D341Med (cell line): ENCODE measurements around the gene RPS8.
"Not testable (repeated sequence)": the region's sequence is repeated elsewhere in the genome, so short reads cannot be mapped to it uniquely, and the experiment has no call there.

ENCODE experiments used
- DNase-seq: peaks from one replicate; pipeline ENCODE4 v3.0.0; 2012; ENCODE audit warnings: low spot score

The RPS8 gene

GRCh38 chr1:44780583-44781121 lies 5.3 kb downstream of the RPS8 start:
- no peak for DNase-seq

DNA sequence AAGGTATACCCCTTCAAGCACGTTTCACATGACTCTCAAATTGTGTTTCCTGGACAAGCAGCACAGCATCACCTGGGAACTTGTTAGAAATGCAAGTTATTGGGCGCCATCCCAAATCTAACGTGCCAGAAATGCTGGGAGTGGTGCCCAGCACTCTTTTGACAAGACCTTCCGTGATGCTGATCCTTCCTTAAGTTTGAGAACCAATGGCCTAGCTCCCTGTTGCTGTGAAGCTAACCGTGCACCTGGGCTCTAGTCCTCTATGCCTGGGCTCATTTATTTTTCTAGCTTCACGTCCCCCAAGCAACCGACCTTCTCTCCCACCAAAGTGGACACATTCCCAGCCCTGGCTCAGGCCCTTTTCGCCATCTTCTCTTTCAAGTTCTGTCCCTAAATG lies 8.4 kb downstream of the RPS8 start:
- no peak for DNase-seq

GRCh38 chr1:44784094-44785028 lies 9.0 kb downstream of the RPS8 start:
- DNase-seq: peak; percentile 36

DNA sequence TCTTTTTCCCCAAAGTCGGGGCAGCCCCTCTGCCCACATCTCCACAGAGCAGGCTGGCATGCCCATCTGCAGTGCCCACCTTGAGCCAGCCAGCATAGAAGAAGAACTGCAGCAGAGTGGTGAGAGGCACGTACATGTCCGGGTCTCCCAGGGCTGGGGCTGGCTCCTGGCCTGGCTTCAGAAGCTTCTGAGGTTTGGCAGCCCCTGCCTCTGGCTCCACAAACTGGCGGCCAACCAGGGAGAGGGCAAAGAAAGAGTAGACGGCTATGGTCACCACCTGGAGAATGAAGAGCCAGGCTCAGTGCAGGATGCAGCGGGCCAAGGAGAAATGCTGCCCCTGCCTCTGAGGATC lies 9.7 kb downstream of the RPS8 start:
- no peak for DNase-seq

DNA sequence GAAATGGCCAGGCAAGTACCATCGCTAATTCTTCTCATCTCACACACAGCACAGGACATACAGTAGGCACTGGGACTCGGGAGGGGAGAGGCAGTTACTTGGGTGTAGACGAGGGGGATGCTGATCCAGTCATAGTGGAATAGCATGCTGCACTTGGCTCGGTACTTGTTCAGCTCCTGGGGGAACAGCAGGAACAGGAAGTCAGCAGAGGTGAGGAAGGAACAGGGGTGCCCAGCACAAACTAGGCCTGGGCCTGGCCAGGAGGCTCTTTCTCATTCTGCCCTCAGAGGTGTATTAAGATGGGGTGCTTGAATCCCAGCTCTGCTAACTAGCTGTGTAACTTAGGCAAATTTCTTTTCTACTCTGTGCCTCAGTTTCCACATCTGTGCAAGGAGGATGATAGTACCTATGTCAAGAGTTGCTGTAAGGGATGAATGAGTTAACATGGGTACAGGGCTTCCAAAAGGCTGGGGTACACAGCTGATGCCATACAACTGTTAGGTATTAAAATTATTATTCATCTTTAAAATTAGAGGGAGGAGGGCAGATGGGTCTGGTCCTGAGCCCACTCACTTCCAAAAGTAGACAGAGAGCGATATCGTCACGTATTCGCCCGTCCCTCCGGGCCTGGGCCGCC lies 10.3 kb downstream of the RPS8 start:
- DNase-seq: no peak

DNA sequence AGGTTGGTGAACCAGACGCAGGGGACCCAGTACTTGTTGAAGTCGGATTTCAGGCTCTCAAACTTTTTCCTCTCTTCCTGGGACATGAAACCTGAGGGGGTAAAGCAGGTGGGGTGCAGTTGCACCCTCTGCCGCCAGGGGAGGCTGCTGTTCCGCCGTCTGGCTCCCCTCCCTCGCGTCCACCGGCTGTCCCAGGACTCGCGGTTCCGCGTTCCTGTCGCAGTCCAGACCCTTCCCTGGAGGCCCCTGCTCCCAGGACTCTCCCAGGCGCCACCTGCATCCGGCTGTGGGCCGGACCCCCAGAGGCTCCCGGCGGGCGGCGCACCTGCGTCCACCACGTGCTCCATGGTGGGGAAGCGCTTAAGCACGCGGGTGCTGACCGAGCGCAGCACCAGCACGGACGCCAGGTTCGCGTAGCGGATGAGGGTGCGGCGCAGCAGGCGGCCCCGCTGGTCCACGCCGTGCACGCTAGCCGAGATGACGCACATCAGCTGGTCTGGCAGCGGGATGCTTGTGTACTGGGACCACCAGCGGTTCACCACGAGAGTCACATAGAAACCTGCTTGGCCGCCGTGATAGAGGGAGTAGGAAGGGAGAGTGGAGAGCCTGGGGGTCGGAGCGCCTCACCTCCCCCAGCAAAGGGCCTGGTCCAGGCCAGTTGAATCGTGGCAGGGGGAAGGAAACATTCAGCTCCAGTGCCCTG lies 10.9 kb downstream of the RPS8 start:
- DNase-seq: peak; percentile 75

DNA sequence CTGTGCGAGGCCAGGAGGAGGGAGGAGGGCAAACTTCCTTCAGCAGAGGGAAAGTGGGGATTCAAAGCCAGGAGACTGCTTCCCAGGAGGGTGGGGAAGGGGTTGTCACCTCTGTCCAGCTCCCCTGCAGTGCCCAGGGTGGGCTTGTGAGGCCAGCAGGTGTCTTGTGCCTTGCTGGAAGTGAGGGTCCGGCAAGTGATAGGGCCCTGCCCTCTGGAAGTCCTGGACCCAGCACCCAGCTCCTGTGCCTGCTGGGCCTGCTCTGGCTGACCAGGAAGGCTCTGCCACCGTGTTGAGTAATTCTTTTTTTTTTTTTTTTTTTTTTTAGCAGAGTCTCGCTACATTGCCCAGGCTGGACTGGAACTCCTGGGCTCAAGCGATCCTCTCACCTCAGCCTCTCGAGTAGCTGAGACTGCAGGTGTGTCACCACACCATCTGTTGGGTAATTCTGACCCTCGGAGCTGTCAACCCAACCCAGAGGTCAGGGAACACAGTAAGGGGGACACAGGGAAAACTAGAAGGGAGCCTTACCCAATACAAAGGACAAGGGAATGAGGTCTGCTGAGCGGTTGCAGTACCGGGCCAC lies 11.6 kb downstream of the RPS8 start:
- DNase-seq: no peak

GRCh38 chr1:44787506-44787905 lies 12.2 kb downstream of the RPS8 start:
- DNase-seq: no peak

DNA sequence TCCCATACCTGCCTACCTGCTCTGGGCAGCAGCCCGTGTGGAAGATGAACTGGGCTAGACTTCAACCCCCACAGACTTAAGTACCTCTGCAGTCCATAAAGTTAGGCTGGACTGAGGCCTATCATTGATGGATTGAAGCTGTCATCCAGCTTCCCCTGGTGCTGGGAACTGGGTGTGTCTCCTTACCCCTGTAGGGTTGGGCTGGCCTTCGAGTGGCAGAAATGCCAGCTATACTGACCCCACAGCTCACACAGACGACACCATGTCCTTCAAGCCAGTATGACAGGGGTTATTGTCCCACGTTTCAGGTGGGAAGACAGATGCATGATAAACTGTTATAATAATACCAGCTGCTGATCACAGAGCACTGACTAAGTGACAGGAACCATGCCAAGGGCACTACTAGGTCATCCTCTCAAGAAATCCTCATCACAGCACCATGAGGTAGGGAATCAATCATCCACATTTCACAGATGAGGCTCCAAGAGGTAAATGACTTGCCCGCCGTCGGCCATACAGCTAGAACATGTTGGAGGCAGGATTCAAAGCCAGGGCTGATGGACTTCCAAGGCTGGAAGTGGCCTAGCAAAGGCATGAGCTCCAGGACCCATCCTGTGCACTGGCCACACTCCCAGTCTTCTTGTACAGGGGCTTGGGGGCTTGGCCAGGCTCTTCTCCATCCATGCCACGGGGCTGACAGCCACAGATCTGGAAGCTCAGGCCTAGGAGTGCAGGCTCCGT lies 12.9 kb downstream of the RPS8 start, which contains the start of gene BEST4:
BEST4 (minus strand) TSS at position 51 of the 741 bp plus-strand sequence. CDS start 465 bp downstream, outside the sequence.
- DNase-seq: no peak

DNA sequence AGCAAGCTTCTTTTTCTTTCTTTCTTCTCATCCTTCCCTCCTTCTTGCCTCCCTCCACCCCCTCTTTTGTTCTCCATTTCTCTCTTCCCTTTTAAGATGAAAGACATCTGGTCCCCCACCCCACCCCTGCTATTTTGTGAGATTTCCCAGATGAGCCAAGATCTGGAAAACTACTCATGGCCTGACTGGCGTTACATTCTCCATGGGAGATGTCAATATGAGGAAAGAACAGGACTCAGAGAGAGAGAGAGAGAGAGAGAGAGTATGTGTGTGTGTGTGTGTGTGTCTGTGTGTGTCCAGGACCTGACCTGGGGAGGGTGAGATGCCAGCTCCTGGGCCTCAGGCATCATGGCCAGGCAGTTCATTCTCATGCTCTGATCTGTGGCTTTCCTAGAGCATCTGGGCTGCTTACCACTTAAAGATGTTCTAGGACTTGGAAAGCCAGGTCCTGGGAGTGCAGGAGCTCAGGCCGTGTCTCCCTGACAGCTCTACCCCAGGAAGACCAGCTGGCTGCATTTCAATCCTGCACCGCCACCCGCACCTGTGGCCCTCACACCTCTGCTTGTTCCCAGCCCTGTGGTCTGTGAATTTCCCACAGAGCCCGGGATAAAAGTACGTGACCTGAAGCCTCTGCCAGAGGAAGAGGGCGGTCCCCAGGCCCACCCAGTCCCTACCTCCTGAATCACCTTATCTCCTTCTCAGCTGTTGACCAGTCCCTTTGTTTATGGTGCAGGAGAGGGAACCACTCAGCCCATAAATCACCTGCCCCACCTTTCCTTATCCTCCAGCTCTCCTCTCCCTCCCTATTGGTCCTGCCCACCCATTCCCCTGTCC lies 15.8 kb downstream of the RPS8 start:
- no peak for DNase-seq

GRCh38 chr1:44792736-44793502 lies 17.6 kb downstream of the RPS8 start:
- peak; percentile 27 for DNase-seq

- not testable (repeated sequence) for DNase-seq
Measured at GRCh38 chr1:44797886-44798285, 22.5 kb downstream of the RPS8 start.

- no peak for DNase-seq
Measured at GRCh38 chr1:44798481-44799365, 23.4 kb downstream of the RPS8 start.

DNA sequence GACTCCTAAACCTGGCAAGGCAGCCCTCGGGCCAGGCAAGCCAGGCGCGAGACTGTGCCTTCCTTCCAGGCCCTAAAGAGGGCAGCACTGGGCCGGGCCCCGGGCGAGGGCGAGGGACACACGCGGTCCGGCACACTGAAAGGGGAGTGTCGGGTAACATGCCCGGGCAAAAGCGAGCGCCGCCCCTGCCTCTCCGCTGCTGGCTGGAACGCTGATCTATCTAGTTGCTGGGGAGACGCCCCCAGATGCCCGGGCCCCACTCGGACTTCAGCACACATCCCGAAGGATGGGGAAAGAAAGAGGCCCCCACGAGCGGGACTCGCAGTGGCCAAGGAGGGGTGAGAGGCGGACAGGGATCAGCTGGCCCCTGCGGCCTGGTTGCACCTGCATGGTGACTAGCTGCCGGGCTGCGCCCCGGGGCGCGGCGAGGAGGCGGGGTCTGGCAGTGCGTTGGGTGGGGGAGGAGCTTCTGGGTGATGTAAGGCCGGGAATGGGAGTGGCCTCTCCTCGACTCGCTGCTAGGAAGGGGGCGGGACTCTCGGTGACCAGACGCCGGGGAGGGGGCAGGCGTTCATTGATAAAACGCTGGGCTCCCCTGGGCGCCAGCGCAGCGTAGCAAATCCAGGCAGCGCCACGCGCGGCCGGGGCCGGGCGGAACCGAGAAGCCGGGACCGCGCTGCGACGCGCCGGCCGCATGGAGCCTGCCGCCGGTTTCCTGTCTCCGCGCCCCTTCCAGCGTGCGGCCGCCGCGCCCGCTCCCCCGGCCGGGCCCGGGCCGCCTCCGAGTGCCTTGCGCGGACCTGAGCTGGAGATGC lies 24.6 kb downstream of the RPS8 start, which contains the start of gene PLK3:
PLK3 (plus strand) TSS at position 608 of the 815 bp plus-strand sequence; CDS start at position 695, 87 bp downstream.
- peak; percentile 94 for DNase-seq

GRCh38 chr1:44801491-44802305 lies 26.4 kb downstream of the RPS8 start:
- DNase-seq: no peak

GRCh38 chr1:44802306-44803061 lies 27.1 kb downstream of the RPS8 start:
- DNase-seq: no peak
